Ureter (tissue), 1 donor: ENCODE measurements around the gene ITPR2. TPM values are rescaled to one million over a fixed set of nuclear protein-coding genes. Genes with fewer than 3 reads are reported as not detected.

Source experiments
- DNase-seq: peaks from one replicate; pipeline ENCODE4 v3.0.0-alpha.2; 2020; ENCODE audit warnings: low spot score
- total RNA-seq: library from RNA; stranded (reverse); gene quantifications from one replicate; pipeline ENCODE4 v1.2.4, GENCODE V29; 2023
- donor health status: DM: yes; HTN: yes; CAD: no.

ITPR2 gene
- total RNA-seq, 1 donor from 2014 or later, result 35.2 TPM

- no peak for DNase-seq
Observed at GRCh38 chr12:26298785-26299621, 534.0 kb downstream of the ITPR2 start.

GRCh38 chr12:26297396-26298070 is 535.5 kb downstream of the ITPR2 start:
- no peak for DNase-seq

DNA sequence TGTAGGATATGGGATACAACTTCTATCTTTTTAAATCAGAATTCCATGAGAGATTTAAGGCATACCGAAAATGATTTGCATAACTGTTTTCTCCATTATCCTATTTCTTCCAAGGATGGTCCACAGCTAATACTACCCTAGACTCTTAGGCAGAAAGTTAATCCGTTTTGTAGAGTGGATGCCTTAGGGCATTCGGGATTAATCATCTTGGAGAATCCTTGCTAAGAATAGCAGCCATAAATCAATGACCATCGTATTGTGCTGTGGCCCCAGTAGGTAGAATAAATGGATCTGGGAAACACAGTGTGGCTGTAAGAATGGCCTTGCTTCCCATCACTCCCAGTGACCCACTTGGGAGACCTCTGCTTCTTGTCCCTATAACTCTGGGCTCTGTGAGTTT is 538.0 kb downstream of the ITPR2 start:
- no peak for DNase-seq

DNA sequence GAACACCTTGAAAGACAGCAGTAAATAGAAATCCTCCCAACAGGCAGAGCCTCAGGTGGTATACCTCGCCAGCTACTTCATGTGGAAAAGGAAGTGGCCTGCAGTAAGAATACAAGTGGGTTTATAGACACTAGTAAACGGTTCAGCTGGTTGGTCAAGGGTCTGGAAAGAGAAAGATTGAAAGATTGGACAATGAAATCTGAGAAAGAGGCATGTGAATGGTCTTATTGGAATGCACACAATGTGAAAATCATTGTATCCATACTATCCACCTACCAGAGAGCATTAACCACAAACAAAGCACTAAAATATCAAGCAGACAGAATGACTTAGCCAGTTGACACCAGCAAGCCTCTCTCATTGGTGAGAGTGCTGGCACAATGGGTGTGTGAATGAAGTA is 539.4 kb downstream of the ITPR2 start:
- no peak for DNase-seq

DNA sequence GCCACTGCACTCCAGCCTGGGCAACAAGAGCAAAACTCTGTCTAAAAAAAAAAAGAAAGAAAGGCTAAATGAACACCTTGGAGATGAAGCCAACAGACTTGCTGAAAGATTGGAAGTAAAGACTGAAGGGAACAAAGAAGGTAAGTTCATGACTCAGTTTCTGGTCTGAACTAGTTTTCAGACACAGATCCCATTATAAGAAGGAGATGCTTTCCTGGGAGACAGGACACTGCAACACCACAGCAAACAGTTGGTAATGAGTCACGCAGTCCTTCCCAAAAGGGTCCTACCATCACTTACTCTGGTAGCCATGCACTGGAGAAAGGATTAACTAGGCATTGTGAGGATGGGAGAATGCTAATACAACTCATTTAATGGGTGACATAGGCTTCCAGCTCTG is 540.4 kb downstream of the ITPR2 start:
- DNase-seq, result no peak

- DNase-seq, result no peak
Observed at GRCh38 chr12:26290565-26290964, 542.4 kb downstream of the ITPR2 start.

GRCh38 chr12:26287671-26288381 is 545.2 kb downstream of the ITPR2 start:
- peak; percentile 85 for DNase-seq

Other genes with a start within 250 kb of the ITPR2 start
- gene INTS13, start 104.8 kb upstream of the ITPR2 start, total RNA-seq, result 19.6 TPM
- 36.5 TPM for gene FGFR1OP2, start 105.3 kb upstream of the ITPR2 start, total RNA-seq
- gene TM7SF3, start 181.2 kb upstream of the ITPR2 start, total RNA-seq, result 92.9 TPM
- gene MED21, start 189.4 kb upstream of the ITPR2 start, total RNA-seq, result 60.7 TPM
- not detected for gene C12orf71, start 249.4 kb upstream of the ITPR2 start, total RNA-seq